Measurements from ENCODE around the gene DCAF12.
A peak's percentile ranks its signal among the peaks of the same experiment; 100 is the strongest.
"Not testable (repeated sequence)": the region's sequence is repeated elsewhere in the genome, so short reads cannot be mapped to it uniquely, and the experiment has no call there.

Gene DCAF12
- total RNA-seq = 47.9 to 55.1 (median 50.6) reads per million in 4 experiments

- DNase-seq = peak; percentile 83
Measured at GRCh38 chr9:34126207-34127034, at the start of gene DCAF12. DCAF12 (minus strand) TSS chr9:34126698; CDS start chr9:34126431, 267 bp downstream.

- DNase-seq = no peak
Measured at GRCh38 chr9:34176089-34176488, 49.6 kb upstream of the DCAF12 start.

- DNase-seq = peak; percentile 20
Measured at GRCh38 chr9:34171753-34172535, 45.4 kb upstream of the DCAF12 start.

GRCh38 chr9:34170237-34170991 is 43.9 kb upstream of the DCAF12 start:
- no peak for DNase-seq

- DNase-seq = no peak
Measured at GRCh38 chr9:34169125-34169524, 42.6 kb upstream of the DCAF12 start.

GRCh38 chr9:34163434-34163833 is 36.9 kb upstream of the DCAF12 start:
- DNase-seq = no peak

GRCh38 chr9:34158362-34158869 is 31.9 kb upstream of the DCAF12 start:
- no peak for DNase-seq

GRCh38 chr9:34157898-34158297 is 31.4 kb upstream of the DCAF12 start:
- DNase-seq = no peak

- no peak for DNase-seq
Measured at GRCh38 chr9:34157318-34157717, 30.8 kb upstream of the DCAF12 start.

- DNase-seq = no peak
Measured at GRCh38 chr9:34154057-34154456, 27.6 kb upstream of the DCAF12 start.

GRCh38 chr9:34151398-34151797 is 24.9 kb upstream of the DCAF12 start:
- no peak for DNase-seq

- no peak for DNase-seq
Measured at GRCh38 chr9:34145165-34145564, 18.7 kb upstream of the DCAF12 start.

- DNase-seq = no peak
Measured at GRCh38 chr9:34143116-34143515, 16.6 kb upstream of the DCAF12 start.

- no peak for DNase-seq
Measured at GRCh38 chr9:34140853-34141252, 14.4 kb upstream of the DCAF12 start.

- no peak for DNase-seq
Measured at GRCh38 chr9:34139477-34140146, 13.1 kb upstream of the DCAF12 start.

- not testable (repeated sequence) for DNase-seq
Measured at GRCh38 chr9:34138644-34139043, 12.1 kb upstream of the DCAF12 start.

GRCh38 chr9:34134521-34134920 is 8.0 kb upstream of the DCAF12 start:
- DNase-seq = no peak

- DNase-seq = no peak
Measured at GRCh38 chr9:34133436-34133949, 7.0 kb upstream of the DCAF12 start.

GRCh38 chr9:34131571-34131970 is 5.1 kb upstream of the DCAF12 start:
- no peak for DNase-seq

GRCh38 chr9:34127035-34127948 is 794 bp upstream of the DCAF12 start:
- DNase-seq = no peak

- DNase-seq = no peak
Measured at GRCh38 chr9:34125681-34126206, 754 bp downstream of the DCAF12 start.
